HepG2 (cell line): ENCODE results near the gene ANKRD11. TPM values are rescaled to one million over a fixed set of nuclear protein-coding genes. Genes with fewer than 3 reads are reported as not detected.
A peak's percentile ranks its signal among the peaks of the same experiment; 100 is the strongest.

Experiments
- ADNP ChIP-seq: sonication (generic); formaldehyde crosslinking; IDR thresholded peaks from 2 replicates; pipeline ENCODE4 v1.4.0; 2020; ENCODE audit warnings: missing genetic modification reagents
- FOXK1 ChIP-seq: sonication (generic); formaldehyde crosslinking; IDR thresholded peaks from 2 replicates; pipeline ENCODE4 v1.4.0; 2020; ENCODE audit warnings: low read depth, missing genetic modification reagents, borderline replicate concordance
- RBM39 ChIP-seq: fragments of 200-400 bp; formaldehyde crosslinking; IDR thresholded peaks from one replicate; pipeline ENCODE4 v1.6.1; 2018; ENCODE audit warnings: antibody characterized with exemption, mild to moderate bottlenecking, low read depth, low read length; ENCODE audit not compliant: poor library complexity, severe bottlenecking
- SPEN ChIP-seq: sonication (generic); formaldehyde crosslinking; IDR thresholded peaks from 2 replicates; pipeline ENCODE4 v1.5.1; 2020; ENCODE audit warnings: low read depth, mild to moderate bottlenecking, missing genetic modification reagents
- ZNF350 ChIP-seq: sonication (generic); formaldehyde crosslinking; IDR thresholded peaks from 2 replicates; pipeline ENCODE4 v1.4.0; 2020; ENCODE audit warnings: mild to moderate bottlenecking, low read depth, missing genetic modification reagents, borderline replicate concordance
- ZNF607 ChIP-seq: sonication (generic); formaldehyde crosslinking; IDR thresholded peaks from 2 replicates; pipeline ENCODE4 v1.5.1; 2020; ENCODE audit warnings: missing genetic modification reagents, mild to moderate bottlenecking, borderline replicate concordance
- polyA plus RNA-seq, 8 experiments: library from polyadenylated mRNA; depleted of rRNA in 3 of 8; stranded (reverse) in 7 of 8; unstranded in 1 of 8; fragments of >200 nt; fragmentation: Illumina TruSeq in 4 of 8; extraction: Trizol in 4 of 8; gene quantifications; 2 replicates each; pipeline versions ENCODE4 v1.2.1 to v1.2.3, GENCODE V29; 2011 to 2016; ENCODE audit warnings: low read depth in 4 of 8, missing spikeins in 1 of 8, mixed read lengths in 1 of 8; ENCODE audit not compliant: insufficient read depth in 1 of 8
- total RNA-seq, 5 experiments: library from RNA; depleted of rRNA; stranded (reverse); fragments of >200 nt; fragmentation: Illumina TruSeq; extraction: Trizol; gene quantifications; 2 replicates each; pipeline ENCODE4 v1.2.3, GENCODE V29; 2016; ENCODE audit warnings: low read depth in 1 of 5
- TF ChIP-seq, protein P1 (sequence below): sonication (generic); formaldehyde crosslinking; IDR thresholded peaks from 2 replicates; pipeline ENCODE4 v1.9.0; 2021; ENCODE audit warnings: missing genetic modification reagents, borderline replicate concordance
- TF ChIP-seq, protein P2 (sequence below): sonication (generic); formaldehyde crosslinking; IDR thresholded peaks from 2 replicates; pipeline ENCODE4 v1.5.1; 2020; ENCODE audit warnings: mild to moderate bottlenecking, missing genetic modification reagents, moderate library complexity
- TF ChIP-seq, protein P3 (sequence below), 2 experiments: fragments of 450-650 bp in 1 of 2; sonication (generic) in 1 of 2; formaldehyde crosslinking; IDR thresholded peaks; 2 replicates each; pipeline versions ENCODE4 v1.5.0 to v1.8.0; 2020 to 2022; ENCODE audit warnings: mild to moderate bottlenecking in 1 of 2, missing genetic modification reagents in 1 of 2
- TF ChIP-seq, protein P4 (sequence below): IDR thresholded peaks from 2 replicates; pipeline ENCODE4 v1.6.1; 2016
- TF ChIP-seq, protein P5 (sequence below): sonication (generic); formaldehyde crosslinking; IDR thresholded peaks from 2 replicates; pipeline ENCODE4 v1.5.0; 2020; ENCODE audit warnings: mild to moderate bottlenecking, low read depth, missing genetic modification reagents, borderline replicate concordance
- TF ChIP-seq, protein P6 (sequence below): sonication (generic); formaldehyde crosslinking; IDR thresholded peaks from 2 replicates; pipeline ENCODE4 v1.4.0; 2020; ENCODE audit warnings: mild to moderate bottlenecking, missing genetic modification reagents

ANKRD11 gene
- total and polyA plus RNA-seq, 2 of the 13 experiments (the other 11 are each of a cell fraction or from before 2014, with no cell fraction given) = 21.4 to 38.4 TPM

DNA sequence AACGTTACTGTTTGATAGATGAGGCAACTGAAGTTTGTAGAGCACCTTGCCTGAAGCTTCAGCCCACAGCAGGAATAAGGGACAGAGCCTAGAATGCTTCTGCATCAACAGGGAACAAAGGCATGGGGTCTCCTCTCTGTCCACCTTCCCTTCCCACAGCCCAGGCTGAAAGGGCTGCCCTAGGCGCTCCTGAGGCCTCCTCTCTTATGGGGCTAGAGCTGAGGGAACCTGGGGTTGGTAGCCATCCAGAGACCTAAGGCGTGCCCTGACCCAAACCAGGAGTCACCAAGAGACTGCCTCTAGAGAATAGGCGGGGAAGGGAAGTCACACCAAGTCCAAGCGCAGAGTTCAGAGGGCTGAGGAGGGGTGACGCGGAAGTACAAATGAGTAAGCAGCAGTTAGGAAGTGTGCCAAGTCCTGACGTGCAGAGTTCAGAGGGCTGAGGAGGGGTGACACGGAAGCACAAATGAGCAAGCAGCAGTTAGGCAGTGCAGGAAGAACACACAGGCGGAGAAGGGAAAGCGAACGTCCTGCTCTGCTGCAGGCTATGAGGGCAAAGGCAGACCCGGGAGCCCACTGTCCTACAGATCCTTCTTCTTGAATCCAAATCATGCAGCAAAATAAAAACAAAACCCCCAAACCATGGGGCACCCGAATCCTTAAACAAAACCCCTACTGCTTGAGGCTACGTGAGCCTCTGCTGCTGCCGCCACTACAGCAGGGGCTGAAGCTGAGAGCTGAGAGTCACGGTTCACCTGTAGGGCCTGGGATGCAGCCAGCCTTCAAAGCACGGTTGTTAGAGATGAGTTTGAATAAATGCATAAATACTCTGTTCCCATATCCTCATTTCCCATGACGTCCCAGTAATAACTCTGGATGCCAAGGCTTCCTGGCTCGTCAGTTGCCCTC lies 15.1 kb upstream of the ANKRD11 start (continued):
- TF ChIP-seq ZNF607 (CRISPR knock-in tag) = peak; percentile 93; the same call in 1 of the 2 replicates
- no peak for TF ChIP-seq RBM39
- TF ChIP-seq ADNP (CRISPR knock-in tag) = no peak
- TF ChIP-seq, protein P1, sequence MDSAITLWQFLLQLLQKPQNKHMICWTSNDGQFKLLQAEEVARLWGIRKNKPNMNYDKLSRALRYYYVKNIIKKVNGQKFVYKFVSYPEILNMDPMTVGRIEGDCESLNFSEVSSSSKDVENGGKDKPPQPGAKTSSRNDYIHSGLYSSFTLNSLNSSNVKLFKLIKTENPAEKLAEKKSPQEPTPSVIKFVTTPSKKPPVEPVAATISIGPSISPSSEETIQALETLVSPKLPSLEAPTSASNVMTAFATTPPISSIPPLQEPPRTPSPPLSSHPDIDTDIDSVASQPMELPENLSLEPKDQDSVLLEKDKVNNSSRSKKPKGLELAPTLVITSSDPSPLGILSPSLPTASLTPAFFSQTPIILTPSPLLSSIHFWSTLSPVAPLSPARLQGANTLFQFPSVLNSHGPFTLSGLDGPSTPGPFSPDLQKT (CRISPR knock-in tag) = no peak
- peak; percentile 93; the same call in 1 of the 2 replicates for TF ChIP-seq FOXK1 (CRISPR knock-in tag)
- TF ChIP-seq, protein P2, sequence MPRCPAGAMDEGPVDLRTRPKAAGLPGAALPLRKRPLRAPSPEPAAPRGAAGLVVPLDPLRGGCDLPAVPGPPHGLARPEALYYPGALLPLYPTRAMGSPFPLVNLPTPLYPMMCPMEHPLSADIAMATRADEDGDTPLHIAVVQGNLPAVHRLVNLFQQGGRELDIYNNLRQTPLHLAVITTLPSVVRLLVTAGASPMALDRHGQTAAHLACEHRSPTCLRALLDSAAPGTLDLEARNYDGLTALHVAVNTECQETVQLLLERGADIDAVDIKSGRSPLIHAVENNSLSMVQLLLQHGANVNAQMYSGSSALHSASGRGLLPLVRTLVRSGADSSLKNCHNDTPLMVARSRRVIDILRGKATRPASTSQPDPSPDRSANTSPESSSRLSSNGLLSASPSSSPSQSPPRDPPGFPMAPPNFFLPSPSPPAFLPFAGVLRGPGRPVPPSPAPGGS (CRISPR knock-in tag) = peak; percentile 45; the same call in 1 of the 2 replicates
- TF ChIP-seq, protein P3, sequence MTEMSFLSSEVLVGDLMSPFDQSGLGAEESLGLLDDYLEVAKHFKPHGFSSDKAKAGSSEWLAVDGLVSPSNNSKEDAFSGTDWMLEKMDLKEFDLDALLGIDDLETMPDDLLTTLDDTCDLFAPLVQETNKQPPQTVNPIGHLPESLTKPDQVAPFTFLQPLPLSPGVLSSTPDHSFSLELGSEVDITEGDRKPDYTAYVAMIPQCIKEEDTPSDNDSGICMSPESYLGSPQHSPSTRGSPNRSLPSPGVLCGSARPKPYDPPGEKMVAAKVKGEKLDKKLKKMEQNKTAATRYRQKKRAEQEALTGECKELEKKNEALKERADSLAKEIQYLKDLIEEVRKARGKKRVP (CRISPR knock-in tag; IDR thresholded peaks at IDR 0.05) = peak in 1 of 2 experiments; percentile 70; a peak in 1 of 4 replicates
- TF ChIP-seq SPEN (CRISPR knock-in tag) = peak; percentile 95
- TF ChIP-seq, protein P4, sequence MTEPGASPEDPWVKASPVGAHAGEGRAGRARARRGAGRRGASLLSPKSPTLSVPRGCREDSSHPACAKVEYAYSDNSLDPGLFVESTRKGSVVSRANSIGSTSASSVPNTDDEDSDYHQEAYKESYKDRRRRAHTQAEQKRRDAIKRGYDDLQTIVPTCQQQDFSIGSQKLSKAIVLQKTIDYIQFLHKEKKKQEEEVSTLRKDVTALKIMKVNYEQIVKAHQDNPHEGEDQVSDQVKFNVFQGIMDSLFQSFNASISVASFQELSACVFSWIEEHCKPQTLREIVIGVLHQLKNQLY (CRISPR knock-in tag) = peak; percentile 74; the same call in 1 of the 2 replicates
- TF ChIP-seq, protein P5, sequence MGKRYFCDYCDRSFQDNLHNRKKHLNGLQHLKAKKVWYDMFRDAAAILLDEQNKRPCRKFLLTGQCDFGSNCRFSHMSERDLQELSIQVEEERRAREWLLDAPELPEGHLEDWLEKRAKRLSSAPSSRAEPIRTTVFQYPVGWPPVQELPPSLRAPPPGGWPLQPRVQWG (CRISPR knock-in tag) = no peak
- TF ChIP-seq ZNF350 (CRISPR knock-in tag) = peak; percentile 98
- TF ChIP-seq, protein P6, sequence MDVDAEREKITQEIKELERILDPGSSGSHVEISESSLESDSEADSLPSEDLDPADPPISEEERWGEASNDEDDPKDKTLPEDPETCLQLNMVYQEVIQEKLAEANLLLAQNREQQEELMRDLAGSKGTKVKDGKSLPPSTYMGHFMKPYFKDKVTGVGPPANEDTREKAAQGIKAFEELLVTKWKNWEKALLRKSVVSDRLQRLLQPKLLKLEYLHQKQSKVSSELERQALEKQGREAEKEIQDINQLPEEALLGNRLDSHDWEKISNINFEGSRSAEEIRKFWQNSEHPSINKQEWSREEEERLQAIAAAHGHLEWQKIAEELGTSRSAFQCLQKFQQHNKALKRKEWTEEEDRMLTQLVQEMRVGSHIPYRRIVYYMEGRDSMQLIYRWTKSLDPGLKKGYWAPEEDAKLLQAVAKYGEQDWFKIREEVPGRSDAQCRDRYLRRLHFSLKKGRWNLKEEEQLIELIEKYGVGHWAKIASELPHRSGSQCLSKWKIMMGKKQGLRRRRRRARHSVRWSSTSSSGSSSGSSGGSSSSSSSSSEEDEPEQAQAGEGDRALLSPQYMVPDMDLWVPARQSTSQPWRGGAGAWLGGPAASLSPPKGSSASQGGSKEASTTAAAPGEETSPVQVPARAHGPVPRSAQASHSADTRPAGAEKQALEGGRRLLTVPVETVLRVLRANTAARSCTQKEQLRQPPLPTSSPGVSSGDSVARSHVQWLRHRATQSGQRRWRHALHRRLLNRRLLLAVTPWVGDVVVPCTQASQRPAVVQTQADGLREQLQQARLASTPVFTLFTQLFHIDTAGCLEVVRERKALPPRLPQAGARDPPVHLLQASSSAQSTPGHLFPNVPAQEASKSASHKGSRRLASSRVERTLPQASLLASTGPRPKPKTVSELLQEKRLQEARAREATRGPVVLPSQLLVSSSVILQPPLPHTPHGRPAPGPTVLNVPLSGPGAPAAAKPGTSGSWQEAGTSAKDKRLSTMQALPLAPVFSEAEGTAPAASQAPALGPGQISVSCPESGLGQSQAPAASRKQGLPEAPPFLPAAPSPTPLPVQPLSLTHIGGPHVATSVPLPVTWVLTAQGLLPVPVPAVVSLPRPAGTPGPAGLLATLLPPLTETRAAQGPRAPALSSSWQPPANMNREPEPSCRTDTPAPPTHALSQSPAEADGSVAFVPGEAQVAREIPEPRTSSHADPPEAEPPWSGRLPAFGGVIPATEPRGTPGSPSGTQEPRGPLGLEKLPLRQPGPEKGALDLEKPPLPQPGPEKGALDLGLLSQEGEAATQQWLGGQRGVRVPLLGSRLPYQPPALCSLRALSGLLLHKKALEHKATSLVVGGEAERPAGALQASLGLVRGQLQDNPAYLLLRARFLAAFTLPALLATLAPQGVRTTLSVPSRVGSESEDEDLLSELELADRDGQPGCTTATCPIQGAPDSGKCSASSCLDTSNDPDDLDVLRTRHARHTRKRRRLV (CRISPR knock-in tag) = peak; percentile 40; the same call in 1 of the 2 replicates
